Measurements from ENCODE around the gene RAC3. TPM values are rescaled to one million over a fixed set of nuclear protein-coding genes. Genes with fewer than 3 reads are reported as not detected.

The RAC3 gene
- polyA plus RNA-seq, 1 experiment = 11.5 TPM

DNA sequence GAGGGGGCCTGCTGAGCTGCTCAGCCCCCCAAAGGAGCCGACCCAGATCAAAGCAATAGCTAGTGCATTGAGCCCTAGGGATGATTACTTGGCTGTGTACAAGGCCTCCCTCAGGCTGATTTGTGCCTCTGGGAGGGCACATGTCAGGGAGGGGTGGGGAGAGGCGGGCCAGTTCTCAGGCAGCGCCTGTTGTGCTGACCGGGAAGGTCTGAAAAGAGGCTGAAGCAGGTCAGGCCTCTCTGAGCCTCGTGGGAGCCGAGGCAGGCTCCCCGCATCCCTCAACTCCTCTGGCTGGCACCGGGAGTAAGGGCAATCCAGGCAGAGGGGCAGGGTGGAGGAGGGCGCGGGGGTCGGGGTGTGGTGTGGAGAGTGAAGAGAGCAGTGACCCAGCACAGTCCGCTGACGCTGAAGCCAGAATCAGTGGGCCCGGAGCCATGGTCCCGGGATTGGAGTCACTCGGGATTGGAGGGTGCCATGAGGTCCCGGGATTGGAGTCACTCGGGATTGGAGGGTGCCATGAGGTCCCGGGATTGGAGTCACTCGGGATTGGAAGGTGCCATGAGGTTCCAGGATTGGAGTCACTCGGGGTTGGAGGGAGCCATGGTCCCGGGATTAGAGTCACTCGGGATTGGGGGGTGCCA is 3.0 kb downstream of the RAC3 start:
- H3K36me3 ChIP-seq (ENCODE audit: control insufficient read depth, insufficient read depth, low read length) = no peaks in the 10 kb centered on the region; the same call in 1 of the 2 replicates
- no peak for DNase-seq (ENCODE audit: low read depth)
- H3K27me3 ChIP-seq (ENCODE audit: control insufficient read depth, insufficient read depth, low read length) = no peaks in the 10 kb centered on the region
- ChIA-PET CTCF (interaction anchor here (0.6 to 5.0 kb wide), 2 partner anchors 16 to 249 kb away, joined by 3 to 23 read pairs; no protein-coding TSS in a partner anchor), POLR2A (interaction anchor here (0.6 kb wide), 1 partner anchor 118 kb away, joined by 3 read pairs; no protein-coding TSS in a partner anchor)
- H3K4me3 ChIP-seq (ENCODE audit: low read depth, low read length) = no peak overlapping the region
- no peak for TF ChIP-seq CTCF (IDR thresholded peaks at IDR 0.05; ENCODE audit: insufficient read depth, low read depth, low read length)

DNA sequence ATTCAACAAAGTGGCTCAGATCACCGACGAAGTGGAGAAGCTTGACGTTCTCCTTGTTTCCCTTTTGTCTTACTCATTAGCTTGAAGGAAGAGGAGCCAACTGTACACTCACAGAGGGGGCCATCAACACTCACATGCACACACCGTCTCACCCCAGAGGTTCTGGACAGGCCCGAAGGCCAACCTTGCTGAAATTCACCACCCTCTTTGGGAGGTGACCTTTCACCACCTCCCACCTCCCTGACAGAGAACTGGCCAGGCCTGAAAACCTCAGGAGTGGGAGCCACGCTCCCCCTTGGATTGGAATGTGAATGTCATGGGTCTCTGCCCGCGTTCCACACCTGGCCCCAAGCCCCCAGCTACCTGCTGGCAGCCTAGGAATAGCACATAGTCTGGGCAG is 4.0 kb downstream of the RAC3 start:
- CTCF ChIA-PET = interaction anchor here (1.9 to 5.0 kb wide), 2 partner anchors 15 to 76 kb away, joined by 7 to 23 read pairs; partner anchors contain the start of gene NOTUM
- POLR2A ChIA-PET = interaction anchor here (0.6 kb wide), 1 partner anchor 117 kb away, joined by 3 read pairs; no protein-coding TSS in a partner anchor
- H3K36me3 ChIP-seq (ENCODE audit: control insufficient read depth, insufficient read depth, low read length) = no peaks in the 10 kb centered on the region
- H3K4me3 ChIP-seq (ENCODE audit: low read depth, low read length) = no peak overlapping the region
- TF ChIP-seq CTCF (IDR thresholded peaks at IDR 0.05; ENCODE audit: insufficient read depth, low read depth, low read length) = no peak
- no peak for DNase-seq (ENCODE audit: low read depth)
- no peaks in the 10 kb centered on the region for H3K27me3 ChIP-seq (ENCODE audit: control insufficient read depth, insufficient read depth, low read length)

DNA sequence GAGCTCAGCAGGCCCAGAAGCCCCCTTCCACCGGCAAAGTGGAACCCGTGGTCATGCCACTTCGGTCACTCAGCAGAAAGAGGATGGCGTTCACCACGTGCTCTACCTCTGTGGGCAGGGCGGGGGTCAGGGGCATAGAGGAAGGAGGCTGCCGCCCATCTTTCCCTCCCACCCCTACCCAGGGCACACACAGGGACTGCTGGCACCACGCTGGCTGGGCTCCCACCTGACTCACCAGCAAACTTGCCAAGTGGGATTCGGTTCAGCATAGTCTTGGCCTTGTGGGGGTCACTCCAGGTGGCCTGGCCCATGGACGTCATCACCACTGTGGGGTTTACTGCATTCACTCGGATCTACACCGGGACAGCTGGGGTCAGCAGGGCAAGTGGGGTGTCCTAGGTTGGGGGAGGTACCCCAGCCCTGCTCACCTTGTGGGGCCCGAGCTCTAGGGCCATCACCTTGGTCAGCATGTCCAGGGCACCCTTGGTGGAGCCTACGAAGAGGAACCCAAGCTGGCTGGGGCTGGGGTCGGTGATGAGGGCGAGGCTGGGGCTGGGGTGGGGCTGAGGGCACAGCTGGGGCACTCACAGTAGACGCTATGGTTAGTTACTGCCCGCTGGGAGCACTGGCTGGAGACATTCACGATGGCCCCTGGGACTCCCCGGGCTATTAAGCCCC is 4.6 kb downstream of the RAC3 start:
- no peak for DNase-seq (ENCODE audit: low read depth)
- CTCF ChIA-PET = interaction anchor here (0.6 to 5.0 kb wide), 6 partner anchors 14 to 299 kb away, joined by 3 to 23 read pairs (median 4); partner anchors contain the start of gene NOTUM
- POLR2A ChIA-PET = no interaction called here
- Histone ChIP-seq H3K4me3 (ENCODE audit: low read depth, low read length) (peak overlapping the region; percentile 64), H3K27me3 (ENCODE audit: control insufficient read depth, insufficient read depth, low read length) (no peaks in the 10 kb centered on the region), H3K36me3 (ENCODE audit: control insufficient read depth, insufficient read depth, low read length) (no peaks in the 10 kb centered on the region)
- no peak for TF ChIP-seq CTCF (IDR thresholded peaks at IDR 0.05; ENCODE audit: insufficient read depth, low read depth, low read length)

DNA sequence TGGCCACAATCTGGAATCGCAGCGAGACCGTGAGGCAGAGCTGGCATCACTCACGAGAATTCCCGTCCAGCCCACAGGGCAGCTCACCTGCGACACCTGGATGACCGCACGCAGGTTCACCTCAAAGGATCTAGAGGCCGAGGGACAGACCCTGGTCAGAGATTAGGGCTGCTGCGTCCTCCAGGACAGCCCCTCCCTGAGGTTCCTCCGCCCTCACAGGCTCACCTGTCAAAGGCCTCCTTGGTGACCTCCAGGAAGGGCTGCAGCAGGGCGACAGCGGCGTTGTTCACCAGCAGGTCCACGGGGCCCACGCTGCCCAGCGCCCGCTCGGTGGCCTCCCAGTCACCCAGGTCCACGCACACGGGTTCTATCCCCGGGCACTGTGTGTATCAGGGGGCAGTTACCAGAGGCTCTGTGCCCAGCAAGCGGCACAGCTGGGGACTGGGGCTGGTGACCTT is 5.2 kb downstream of the RAC3 start:
- no peak for TF ChIP-seq CTCF (IDR thresholded peaks at IDR 0.05; ENCODE audit: insufficient read depth, low read depth, low read length)
- H3K27me3 ChIP-seq (ENCODE audit: control insufficient read depth, insufficient read depth, low read length) = no peaks in the 10 kb centered on the region
- no peaks in the 10 kb centered on the region for H3K36me3 ChIP-seq (ENCODE audit: control insufficient read depth, insufficient read depth, low read length)
- H3K4me3 ChIP-seq (ENCODE audit: low read depth, low read length) = peak overlapping the region; percentile 64
- no peak for DNase-seq (ENCODE audit: low read depth)
- CTCF ChIA-PET = interaction anchor here (0.7 to 5.0 kb wide), 6 partner anchors 14 to 164 kb away, joined by 3 to 23 read pairs (median 4); partner anchors contain the start of gene NOTUM
- POLR2A ChIA-PET = no interaction called here

Data from BJ (cell line).